ENCODE results near the gene ARSI. TPM values are rescaled to one million over a fixed set of nuclear protein-coding genes. Genes with fewer than 3 reads are reported as not detected.

Gene ARSI
- total RNA-seq, 1 experiment from 2014 or later: 0.22 TPM

- no peak for DNase-seq (ENCODE audit: extremely low read depth, low read depth)
Measured at GRCh38 chr5:150309886-150310239, 7.2 kb upstream of the ARSI start.

DNA sequence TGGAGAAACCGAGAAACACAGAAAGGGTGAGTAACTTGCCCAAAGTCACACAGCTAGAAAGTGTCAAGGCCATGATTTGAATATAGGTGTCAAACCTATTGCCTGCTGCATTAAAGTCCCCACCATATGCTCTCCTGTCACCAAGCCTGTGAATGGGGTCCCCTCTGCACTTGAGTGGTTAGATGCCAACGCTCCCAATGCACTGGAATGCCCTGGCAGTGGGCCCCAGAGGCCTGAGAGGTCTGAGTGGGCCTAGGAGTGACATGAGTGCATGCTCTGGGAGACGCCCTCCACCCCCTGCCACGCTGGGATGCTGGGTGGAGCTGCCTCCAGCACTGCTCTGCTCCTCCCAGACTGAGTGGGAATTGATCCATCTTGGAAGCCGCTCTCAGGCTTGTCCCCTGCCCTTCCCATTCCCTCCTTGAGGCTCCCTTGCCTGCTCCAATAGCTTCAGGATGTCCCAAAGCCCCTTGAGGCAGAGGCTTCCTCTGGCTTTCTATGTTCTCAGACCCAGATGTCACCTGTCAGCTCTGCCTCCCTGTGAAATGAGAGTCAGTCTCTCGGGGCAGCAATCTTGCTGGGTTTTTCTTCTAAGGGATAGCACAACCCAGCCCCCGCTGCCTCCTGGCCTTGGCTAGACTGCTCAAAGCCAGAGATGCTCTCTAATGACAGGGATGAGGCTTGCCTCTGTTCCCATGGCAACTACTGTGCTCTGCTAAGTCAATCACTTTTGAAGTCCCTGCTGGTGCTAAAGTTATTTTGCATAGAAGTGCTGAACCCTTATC is 6.6 kb upstream of the ARSI start:
- DNase-seq (ENCODE audit: extremely low read depth, low read depth): no peak

- no peak for DNase-seq (ENCODE audit: extremely low read depth, low read depth)
Measured at GRCh38 chr5:150307617-150308426, 5.1 kb upstream of the ARSI start.

DNA sequence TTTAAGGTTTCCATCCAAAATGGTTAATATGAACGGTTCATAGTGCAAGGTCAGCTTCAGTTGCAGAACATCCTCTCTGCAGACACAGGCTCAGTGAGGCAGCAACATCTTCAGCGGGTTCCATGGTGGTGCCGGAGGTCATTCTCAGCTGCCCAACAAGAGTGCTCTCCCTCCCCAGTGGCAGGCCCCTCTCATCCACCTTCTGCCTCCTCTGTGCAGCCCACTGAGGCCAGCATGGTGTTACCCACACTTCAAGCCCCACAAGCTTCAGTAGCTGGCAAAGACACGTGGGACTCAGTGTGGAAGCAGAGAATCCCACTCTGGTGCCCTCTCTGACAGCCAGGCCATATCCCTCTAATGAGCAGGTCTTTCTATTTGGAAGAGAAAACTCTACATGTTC is 4.1 kb upstream of the ARSI start:
- DNase-seq (ENCODE audit: extremely low read depth, low read depth): no peak

- no peak for DNase-seq (ENCODE audit: extremely low read depth, low read depth)
Measured at GRCh38 chr5:150305557-150305956, 2.9 kb upstream of the ARSI start.

GRCh38 chr5:150305095-150305494 is 2.4 kb upstream of the ARSI start:
- no peak for DNase-seq (ENCODE audit: extremely low read depth, low read depth)

DNA sequence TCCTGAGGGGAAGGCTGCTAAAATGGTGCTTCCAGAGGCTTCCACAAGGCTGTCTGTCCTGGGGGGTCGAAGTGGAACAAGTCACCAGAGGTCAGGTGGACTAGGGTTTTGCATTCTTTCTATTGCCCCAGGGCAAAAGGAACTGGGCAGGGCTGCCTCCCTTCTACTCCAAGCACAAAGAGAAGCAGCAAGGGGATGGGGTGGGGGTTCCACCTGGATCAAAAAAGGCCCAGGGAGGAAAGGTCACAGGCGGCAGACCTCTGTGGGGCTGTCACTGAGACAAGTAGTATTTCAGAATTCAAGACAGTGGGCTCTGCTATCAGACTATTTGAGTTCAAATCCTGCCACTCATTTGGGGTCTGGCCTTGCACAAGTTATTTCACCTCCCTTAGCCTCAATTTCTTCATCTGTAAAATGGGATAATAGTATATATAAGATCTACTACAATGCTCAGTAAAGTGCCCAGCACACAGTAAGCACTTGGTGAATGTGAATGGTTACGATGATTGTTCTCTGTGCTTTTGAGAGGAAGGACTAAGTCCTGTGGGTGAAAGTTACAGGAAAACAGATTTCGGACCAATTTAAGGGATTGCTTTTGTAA is 1.9 kb upstream of the ARSI start:
- DNase-seq (ENCODE audit: extremely low read depth, low read depth): no peak

DNA sequence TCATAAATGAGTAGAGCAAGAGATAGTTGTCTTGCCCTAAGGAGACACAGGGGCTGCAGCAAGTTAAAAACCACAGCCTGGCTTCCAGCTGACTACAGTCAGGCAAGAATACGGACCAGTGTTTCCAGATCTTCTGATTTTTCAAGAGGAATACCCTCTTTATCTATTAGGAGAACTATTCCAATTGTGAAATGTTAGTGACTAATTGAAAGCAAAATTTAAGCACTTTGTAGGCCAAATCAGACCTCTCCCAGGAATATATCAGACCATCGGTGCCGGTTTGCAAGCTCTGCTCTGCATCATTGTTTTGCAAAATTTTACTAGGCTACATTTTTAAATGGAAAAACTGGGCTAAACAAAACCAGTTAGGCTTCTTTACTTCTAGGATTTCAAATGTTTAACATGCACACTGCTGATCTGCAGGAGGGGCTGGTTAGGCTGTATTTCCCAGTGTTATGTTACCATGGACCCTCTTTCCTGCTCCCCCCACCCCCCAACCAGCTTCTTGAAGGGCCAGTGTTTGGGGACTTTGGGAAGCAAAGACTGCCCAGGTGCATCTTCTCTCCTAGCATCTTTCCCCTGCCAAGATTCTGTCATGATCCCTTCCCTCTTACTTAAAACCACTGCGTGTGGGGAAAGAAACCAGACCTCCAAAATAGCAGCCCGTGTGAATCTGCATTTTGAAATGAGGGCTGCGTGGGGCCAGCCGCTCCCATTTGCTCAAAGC is 1.1 kb upstream of the ARSI start:
- DNase-seq (ENCODE audit: extremely low read depth, low read depth): no peak

DNA sequence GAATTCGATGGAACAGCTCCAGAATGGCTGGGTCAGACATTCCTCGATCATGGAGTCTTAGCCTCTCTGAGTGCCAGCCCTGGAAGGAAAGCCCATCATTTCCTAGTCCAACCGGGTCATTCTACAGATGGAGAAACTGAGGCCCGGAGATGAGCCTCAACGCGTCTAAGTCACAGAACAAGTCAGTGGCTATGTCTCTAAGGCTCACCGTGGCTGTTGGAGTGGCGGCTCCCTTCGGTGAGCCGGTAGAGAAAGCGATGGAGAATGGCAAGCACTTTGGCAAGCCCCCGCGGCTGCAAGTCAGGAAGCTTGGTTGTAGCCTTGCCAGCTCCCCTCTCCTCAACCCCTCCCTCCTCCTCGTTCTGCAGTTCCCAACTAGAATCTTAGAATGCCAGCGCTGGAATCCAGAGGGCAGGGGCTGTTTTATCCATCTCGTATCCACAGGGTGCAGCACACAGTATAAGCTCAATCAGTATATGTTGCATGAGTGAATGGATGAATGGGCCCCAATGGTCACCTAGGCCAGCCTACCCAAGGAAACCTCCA is 438 bp upstream of the ARSI start:
- DNase-seq (ENCODE audit: extremely low read depth, low read depth): no peak

- DNase-seq (ENCODE audit: extremely low read depth, low read depth): no peak
Measured at GRCh38 chr5:150301901-150302300, 804 bp downstream of the ARSI start.

DNA sequence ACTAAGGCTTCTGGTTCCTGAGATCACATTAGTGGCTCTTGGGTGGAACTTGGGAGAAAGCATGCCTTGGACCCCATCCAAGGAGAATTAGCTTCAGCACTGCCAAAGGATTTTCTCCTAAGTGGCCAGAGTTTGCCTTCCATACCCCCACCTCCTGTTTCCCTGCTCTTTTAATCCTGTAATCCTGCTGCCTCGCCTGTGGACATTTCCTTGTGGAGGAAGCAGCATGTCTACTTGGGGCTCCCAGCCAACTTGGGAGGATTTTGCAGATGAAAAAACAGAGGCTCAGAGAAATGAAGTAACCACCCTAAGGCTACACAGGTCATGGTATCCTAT is 1.6 kb downstream of the ARSI start:
- DNase-seq (ENCODE audit: extremely low read depth, low read depth): no peak

- no peak for DNase-seq (ENCODE audit: extremely low read depth, low read depth)
Measured at GRCh38 chr5:150300496-150301169, 2.1 kb downstream of the ARSI start.

DNA sequence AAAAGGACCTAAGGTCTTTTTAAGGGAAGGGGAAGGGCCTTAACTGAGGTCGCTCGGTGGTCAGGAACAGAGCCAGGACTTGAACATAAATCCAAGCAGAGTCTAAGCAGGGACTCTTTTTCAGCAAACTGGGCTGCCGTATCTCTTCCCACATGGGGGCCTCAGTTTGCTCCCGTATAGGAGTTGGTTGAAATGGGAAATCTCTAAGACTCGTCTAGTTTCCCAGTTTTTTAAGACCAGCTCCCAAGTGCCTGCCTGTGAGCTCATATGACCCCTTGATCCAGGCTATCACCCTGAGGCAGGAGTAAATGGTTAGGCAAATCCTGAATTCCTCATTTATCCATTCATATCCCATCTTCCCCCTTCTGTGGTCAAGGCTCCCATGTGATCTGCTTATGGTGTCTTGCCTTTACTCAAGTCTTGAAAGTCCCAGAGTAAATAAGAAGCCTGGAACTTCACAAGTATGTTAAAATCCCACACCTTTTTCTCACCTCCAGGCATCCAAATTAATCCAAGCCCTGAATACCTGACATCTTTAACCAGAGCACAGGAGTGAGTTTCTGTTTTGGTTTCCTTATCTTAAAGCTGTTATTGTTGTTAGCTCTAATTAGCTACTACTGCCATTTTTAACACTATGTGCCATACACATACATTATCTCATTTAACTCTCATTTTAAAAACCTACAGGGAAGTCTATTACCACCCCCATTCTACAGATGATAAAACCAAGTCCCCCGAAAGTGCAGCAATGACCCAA is 3.0 kb downstream of the ARSI start:
- DNase-seq (ENCODE audit: extremely low read depth, low read depth): no peak

- no peak for DNase-seq (ENCODE audit: extremely low read depth, low read depth)
Measured at GRCh38 chr5:150298701-150299451, 3.8 kb downstream of the ARSI start.

DNA sequence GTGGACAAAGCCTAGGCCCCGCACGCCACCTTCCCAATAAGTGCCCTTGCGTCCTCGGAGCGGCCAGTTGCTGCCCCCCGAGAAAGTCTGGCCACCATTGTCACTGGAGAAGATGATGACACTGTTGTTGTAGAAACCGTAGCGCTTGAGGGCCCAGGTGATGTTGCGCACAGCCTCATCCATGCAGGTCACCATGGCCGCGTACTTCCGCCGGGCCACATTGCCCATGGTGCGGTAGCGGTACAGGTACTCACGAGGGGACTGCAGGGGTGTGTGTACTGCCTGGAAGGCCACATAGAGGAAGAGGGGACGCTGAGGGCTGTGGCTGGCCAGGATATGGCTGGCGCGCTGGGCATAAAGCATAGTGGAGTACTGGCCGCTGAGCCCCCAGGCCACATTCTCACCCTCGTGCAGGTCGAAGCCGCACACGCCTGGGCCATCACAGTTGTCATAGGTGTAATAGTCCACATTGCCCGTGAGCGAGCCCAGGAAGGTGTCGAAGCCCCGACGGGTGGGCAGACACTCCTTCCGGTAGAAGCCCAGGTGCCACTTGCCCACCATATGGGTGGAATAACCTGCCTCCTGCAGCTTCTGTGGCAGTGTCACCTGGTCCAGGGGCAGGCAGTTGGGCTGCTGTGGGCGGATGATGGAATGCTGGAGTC is 4.6 kb downstream of the ARSI start:
- DNase-seq (ENCODE audit: extremely low read depth, low read depth): no peak

GRCh38 chr5:150297236-150297890 is 5.3 kb downstream of the ARSI start:
- DNase-seq (ENCODE audit: extremely low read depth, low read depth): no peak

- DNase-seq (ENCODE audit: extremely low read depth, low read depth): no peak
Measured at GRCh38 chr5:150296496-150296895, 6.2 kb downstream of the ARSI start.
